Neuron (in vitro differentiated cells): ENCODE measurements around the gene MEAF6.

ENCODE experiments used
- H2AFZ ChIP-seq: one replicate; pipeline ENCODE4 v1.6.1; 2013; ENCODE audit warnings: low read depth, mild to moderate bottlenecking, inconsistent platforms, low read length, moderate library complexity
- H3K27me3 ChIP-seq: one replicate; pipeline ENCODE4 v1.6.1; 2013; ENCODE audit warnings: low read length; ENCODE audit not compliant: insufficient read depth
- H3K36me3 ChIP-seq: one replicate; pipeline ENCODE4 v1.6.1; 2013; ENCODE audit warnings: low read length; ENCODE audit not compliant: insufficient read depth
- H3K4me1 ChIP-seq: one replicate; pipeline ENCODE4 v1.6.1; 2013; ENCODE audit warnings: low read length; ENCODE audit not compliant: insufficient read depth
- H3K4me3 ChIP-seq: 2 replicates; pipeline ENCODE4 v1.5.1; 2013; ENCODE audit warnings: mild to moderate bottlenecking, low read length, moderate library complexity
- H3K9me3 ChIP-seq: one replicate; pipeline ENCODE4 v1.6.1; 2013; ENCODE audit warnings: low read length

Gene MEAF6

GRCh38 chr1:37448691-37449417 is 65.7 kb downstream of the MEAF6 start:
- no peaks in the 10 kb centered on the region for H3K4me1 ChIP-seq
- peaks cover 5% of the 10 kb centered on the region for H3K27me3 ChIP-seq
- no peak overlapping the region for H3K4me3 ChIP-seq
- H3K36me3 ChIP-seq, result no peaks in the 10 kb centered on the region
- no peaks in the 10 kb centered on the region for H3K9me3 ChIP-seq
- H2AFZ ChIP-seq, result no peak overlapping the region

- H3K9me3 ChIP-seq, result no peaks in the 10 kb centered on the region
Measured at GRCh38 chr1:37448185-37448584, 66.4 kb downstream of the MEAF6 start.

DNA sequence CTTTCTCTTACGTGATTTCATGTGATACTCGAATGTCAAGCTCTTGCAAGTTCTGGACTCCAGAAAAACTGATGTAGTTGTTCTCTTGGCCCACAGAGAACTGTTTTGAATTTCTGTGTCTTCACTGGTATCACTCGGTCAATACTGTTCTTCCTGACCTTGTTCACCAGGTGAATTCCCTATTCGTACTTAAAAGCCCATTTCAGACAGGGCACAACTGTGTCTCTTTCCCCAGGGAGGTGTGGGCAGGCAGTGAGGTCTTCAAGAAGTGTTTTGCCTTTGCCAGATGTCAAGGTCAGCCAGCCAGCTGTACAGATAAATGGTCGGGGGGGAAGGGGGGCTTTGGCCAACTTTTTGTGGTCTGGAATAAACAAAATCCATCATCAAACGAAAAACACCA is 67.7 kb downstream of the MEAF6 start:
- Histone ChIP-seq H3K4me1 (no peaks in the 10 kb centered on the region), H3K27me3 (peaks cover 9% of the 10 kb centered on the region), H3K36me3 (no peaks in the 10 kb centered on the region), H3K4me3 (no peak overlapping the region), H2AFZ (no peak overlapping the region), H3K9me3 (no peaks in the 10 kb centered on the region)

More at GRCh38 chr1:37448185-37448584, 66.4 kb downstream of the MEAF6 start:
- Histone ChIP-seq H3K36me3 (no peaks in the 10 kb centered on the region), H3K4me3 (no peak overlapping the region), H3K4me1 (no peaks in the 10 kb centered on the region), H2AFZ (no peak overlapping the region), H3K27me3 (peaks cover 5% of the 10 kb centered on the region)

GRCh38 chr1:37442644-37443043 is 71.9 kb downstream of the MEAF6 start:
- Histone ChIP-seq H3K9me3 (no peaks in the 10 kb centered on the region), H3K27me3 (peaks cover 9% of the 10 kb centered on the region), H3K4me3 (no peak overlapping the region), H3K4me1 (no peaks in the 10 kb centered on the region), H3K36me3 (no peaks in the 10 kb centered on the region), H2AFZ (no peak overlapping the region)
